ENCODE results near the gene PCDHGA6.

DNA sequence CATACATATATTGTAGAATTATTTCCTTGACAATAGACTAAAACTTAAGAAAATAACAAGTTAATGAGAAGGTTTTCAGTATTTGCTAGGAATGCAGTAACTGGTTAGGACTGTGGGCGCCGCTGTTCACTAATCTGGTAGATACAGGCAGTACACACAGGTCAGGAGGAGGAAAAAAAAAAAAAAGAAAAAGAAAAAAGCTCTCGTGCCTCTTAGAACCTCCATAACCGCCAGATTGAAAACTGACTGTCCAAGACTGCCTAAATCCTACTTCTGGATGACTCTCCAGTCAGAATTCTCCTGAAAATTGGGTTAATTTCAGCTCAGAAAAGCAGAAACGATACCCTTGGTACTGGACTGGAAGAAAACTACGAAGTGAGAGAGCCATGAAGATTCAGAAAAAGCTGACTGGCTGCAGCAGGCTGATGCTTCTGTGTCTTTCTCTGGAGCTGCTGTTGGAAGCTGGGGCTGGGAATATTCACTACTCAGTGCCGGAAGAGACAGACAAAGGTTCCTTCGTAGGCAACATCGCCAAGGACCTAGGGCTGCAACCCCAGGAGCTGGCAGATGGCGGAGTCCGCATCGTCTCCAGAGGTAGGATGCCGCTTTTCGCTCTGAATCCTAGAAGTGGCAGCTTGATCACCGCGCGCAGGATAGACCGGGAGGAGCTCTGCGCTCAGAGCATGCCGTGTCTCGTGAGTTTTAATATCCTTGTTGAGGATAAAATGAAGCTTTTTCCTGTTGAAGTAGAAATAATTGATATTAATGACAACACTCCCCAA lies 43.2 kb upstream of the PCDHGA6 start, which contains the start of gene PCDHGA1:
- TF ChIP-seq, protein P1, sequence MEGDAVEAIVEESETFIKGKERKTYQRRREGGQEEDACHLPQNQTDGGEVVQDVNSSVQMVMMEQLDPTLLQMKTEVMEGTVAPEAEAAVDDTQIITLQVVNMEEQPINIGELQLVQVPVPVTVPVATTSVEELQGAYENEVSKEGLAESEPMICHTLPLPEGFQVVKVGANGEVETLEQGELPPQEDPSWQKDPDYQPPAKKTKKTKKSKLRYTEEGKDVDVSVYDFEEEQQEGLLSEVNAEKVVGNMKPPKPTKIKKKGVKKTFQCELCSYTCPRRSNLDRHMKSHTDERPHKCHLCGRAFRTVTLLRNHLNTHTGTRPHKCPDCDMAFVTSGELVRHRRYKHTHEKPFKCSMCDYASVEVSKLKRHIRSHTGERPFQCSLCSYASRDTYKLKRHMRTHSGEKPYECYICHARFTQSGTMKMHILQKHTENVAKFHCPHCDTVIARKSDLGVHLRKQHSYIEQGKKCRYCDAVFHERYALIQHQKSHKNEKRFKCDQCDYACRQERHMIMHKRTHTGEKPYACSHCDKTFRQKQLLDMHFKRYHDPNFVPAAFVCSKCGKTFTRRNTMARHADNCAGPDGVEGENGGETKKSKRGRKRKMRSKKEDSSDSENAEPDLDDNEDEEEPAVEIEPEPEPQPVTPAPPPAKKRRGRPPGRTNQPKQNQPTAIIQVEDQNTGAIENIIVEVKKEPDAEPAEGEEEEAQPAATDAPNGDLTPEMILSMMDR (tag by site-specific recombination; IDR thresholded peaks at IDR 0.05) = no peak
- TF ChIP-seq ZNF530 (tag by site-specific recombination; IDR thresholded peaks at IDR 0.05; ENCODE audit: low read depth) (no peak), ZNF133 (tag by site-specific recombination; IDR thresholded peaks at IDR 0.05) (no peak), ZNF157 (tag by site-specific recombination; IDR thresholded peaks at IDR 0.05) (no peak), ZNF623 (tag by site-specific recombination; IDR thresholded peaks at IDR 0.05) (no peak), ZNF138 (tag by site-specific recombination; IDR thresholded peaks at IDR 0.05; ENCODE audit: borderline replicate concordance) (no peak)
- TF ChIP-seq, protein P2, sequence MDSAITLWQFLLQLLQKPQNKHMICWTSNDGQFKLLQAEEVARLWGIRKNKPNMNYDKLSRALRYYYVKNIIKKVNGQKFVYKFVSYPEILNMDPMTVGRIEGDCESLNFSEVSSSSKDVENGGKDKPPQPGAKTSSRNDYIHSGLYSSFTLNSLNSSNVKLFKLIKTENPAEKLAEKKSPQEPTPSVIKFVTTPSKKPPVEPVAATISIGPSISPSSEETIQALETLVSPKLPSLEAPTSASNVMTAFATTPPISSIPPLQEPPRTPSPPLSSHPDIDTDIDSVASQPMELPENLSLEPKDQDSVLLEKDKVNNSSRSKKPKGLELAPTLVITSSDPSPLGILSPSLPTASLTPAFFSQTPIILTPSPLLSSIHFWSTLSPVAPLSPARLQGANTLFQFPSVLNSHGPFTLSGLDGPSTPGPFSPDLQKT (IDR thresholded peaks at IDR 0.05; ENCODE audit: borderline replicate concordance, low read depth, low read length) = no peak

Measured in HEK293 (cell line).